ENCODE results near the gene EYA4.

Gene EYA4

GRCh38 chr6:133286765-133287164 is 45.6 kb downstream of the EYA4 start:
- TF ChIP-seq CTCF (conservative IDR thresholded peaks at IDR 0.05; ENCODE audit: low read depth, low read length) = peak; percentile 75
- H3K4me3 ChIP-seq (ENCODE audit: low read depth, low read length) = no peak overlapping the region
- DNase-seq (ENCODE audit: low read depth) = peak; percentile 67

- H3K4me3 ChIP-seq (ENCODE audit: low read depth, low read length) = no peak overlapping the region
- DNase-seq (ENCODE audit: low read depth) = peak; percentile 29
- TF ChIP-seq CTCF (conservative IDR thresholded peaks at IDR 0.05; ENCODE audit: low read depth, low read length) = no peak
These were observed 47.5 kb downstream of the EYA4 start for GRCh38 chr6:133288662-133289061.

- no peak for TF ChIP-seq CTCF (conservative IDR thresholded peaks at IDR 0.05; ENCODE audit: low read depth, low read length)
- no peak for DNase-seq (ENCODE audit: low read depth)
- H3K4me3 ChIP-seq (ENCODE audit: low read depth, low read length) = no peak overlapping the region
These were observed 48.7 kb downstream of the EYA4 start for GRCh38 chr6:133289733-133290306.

- no peak overlapping the region for H3K4me3 ChIP-seq (ENCODE audit: low read depth, low read length)
- DNase-seq (ENCODE audit: low read depth) = no peak
- no peak for TF ChIP-seq CTCF (conservative IDR thresholded peaks at IDR 0.05; ENCODE audit: low read depth, low read length)
These were observed 49.8 kb downstream of the EYA4 start for GRCh38 chr6:133290930-133291329.

- TF ChIP-seq CTCF (conservative IDR thresholded peaks at IDR 0.05; ENCODE audit: low read depth, low read length) = no peak
- peak; percentile 50 for DNase-seq (ENCODE audit: low read depth)
- no peak overlapping the region for H3K4me3 ChIP-seq (ENCODE audit: low read depth, low read length)
These were observed 50.5 kb downstream of the EYA4 start for GRCh38 chr6:133291671-133292070.

DNA sequence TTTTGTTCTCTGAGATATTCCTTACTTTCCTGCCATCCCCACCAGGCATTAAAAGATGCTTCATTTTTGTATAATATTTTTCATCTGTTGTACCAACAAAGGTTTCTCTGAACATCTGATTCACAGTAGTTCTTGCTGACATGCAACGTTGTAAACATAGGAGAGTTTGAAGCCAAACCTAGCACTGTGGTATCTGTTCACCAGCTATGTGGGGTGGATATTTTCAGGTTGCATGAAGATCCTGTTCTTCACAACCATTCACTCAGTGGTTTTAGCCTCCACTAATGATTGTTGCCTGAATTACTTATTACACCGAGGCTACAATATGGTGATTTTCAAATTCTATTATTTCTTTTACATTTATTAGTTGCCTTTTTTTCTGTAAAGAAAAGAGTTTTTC is 56.5 kb downstream of the EYA4 start:
- no peak overlapping the region for H3K4me3 ChIP-seq (ENCODE audit: low read depth, low read length)
- TF ChIP-seq CTCF (conservative IDR thresholded peaks at IDR 0.05; ENCODE audit: low read depth, low read length) = no peak
- no peak for DNase-seq (ENCODE audit: low read depth)

DNA sequence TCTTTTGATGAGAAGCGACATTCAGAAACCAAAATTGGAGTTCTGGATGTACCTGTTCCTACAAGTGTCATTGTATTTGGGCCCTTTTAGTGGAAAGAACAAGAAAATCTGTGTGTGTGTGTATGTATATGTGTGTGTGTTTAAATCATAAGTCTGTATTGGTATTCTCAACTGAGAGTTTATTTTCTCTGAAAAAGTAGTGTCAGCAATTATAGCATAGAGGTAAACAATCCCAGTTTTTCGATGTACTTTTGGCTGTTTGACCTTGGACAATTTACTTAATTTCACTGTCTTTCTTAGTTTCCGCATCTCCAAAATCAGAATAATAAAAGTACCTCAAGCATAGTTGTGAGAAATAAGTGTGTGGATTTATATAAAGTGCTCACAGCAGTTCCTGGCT is 57.2 kb downstream of the EYA4 start:
- no peak for DNase-seq (ENCODE audit: low read depth)
- H3K4me3 ChIP-seq (ENCODE audit: low read depth, low read length) = no peak overlapping the region
- no peak for TF ChIP-seq CTCF (conservative IDR thresholded peaks at IDR 0.05; ENCODE audit: low read depth, low read length)
